Nephron progenitor cell (in vitro differentiated cells): ENCODE data around the gene SUPT4H1.
A peak's percentile ranks its signal among the peaks of the same experiment; 100 is the strongest.

Experiments used
- DNase-seq: peaks from one replicate; pipeline ENCODE4 v3.0.0; 2021
- H3K27ac Mint-ChIP-seq: 2 replicates; pipeline ENCODE4 v1.8.0; 2021; ENCODE audit warnings: mild to moderate bottlenecking, moderate library complexity, mixed read lengths
- H3K27me3 Mint-ChIP-seq: 2 replicates; pipeline ENCODE4 v1.8.0; 2021; ENCODE audit warnings: mild to moderate bottlenecking, low read depth, mixed read lengths; ENCODE audit not compliant: poor library complexity
- H3K36me3 Mint-ChIP-seq: 2 replicates; pipeline ENCODE4 v1.8.0; 2021; ENCODE audit warnings: low read depth, mixed read lengths
- H3K4me1 Mint-ChIP-seq: 2 replicates; pipeline ENCODE4 v1.8.0; 2021; ENCODE audit warnings: mixed read lengths
- H3K4me3 Mint-ChIP-seq: 2 replicates; pipeline ENCODE4 v1.8.0; 2021; ENCODE audit warnings: mild to moderate bottlenecking, moderate library complexity, mixed read lengths
- H3K9me3 Mint-ChIP-seq: 2 replicates; pipeline ENCODE4 v1.8.0; 2021; ENCODE audit warnings: mild to moderate bottlenecking, moderate library complexity, mixed read lengths
- TF ChIP-seq, protein P1 (sequence below): fragments of 200-600 bp; sonication (generic); IDR thresholded peaks from 2 replicates; pipeline ENCODE4 v1.5.0; 2021; ENCODE audit warnings: antibody characterized with exemption

Gene SUPT4H1

DNA sequence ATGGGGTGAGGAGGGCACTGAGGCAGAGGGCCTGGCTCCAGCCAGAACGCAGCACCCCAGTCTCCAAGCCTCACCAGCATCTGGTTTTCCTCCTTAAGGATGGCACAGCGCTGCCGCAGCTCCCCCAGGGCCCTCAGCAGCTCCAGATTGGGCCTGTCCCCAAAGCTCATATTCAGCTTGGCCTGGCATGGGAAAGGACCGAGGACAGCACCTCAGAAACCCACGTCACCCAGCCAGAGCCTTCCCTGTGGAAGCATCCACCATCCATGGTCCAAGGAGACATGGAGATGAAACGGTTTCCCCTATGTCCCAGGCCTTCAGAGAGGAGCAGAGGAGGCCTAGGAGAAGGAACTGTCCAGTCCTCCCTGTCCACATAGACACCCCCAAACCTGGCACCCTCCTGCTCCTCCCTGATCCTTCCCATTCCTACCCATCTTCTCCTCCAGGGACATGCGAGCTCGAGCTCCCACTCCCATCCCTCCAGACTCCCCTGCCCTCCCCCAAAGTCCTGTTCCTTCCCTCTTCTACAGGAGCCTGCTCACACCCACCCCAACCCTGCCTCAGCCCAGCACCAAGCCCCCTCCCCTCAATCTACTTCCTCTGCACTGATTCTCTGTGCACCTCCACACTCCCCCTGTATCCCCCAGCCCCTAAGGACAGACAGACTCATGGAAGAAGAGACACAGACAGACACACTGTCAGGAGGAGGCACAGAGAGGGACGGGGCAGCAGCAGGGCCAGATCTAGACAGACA, 25.2 kb downstream of the SUPT4H1 start:
- peaks cover 87% of the 10 kb centered on the region for H3K4me1 Mint-ChIP-seq
- no peak overlapping the region for H3K27ac Mint-ChIP-seq
- H3K27me3 Mint-ChIP-seq = peaks cover 11% of the 10 kb centered on the region
- no peak for DNase-seq
- peak overlapping the region; percentile 63 for H3K4me3 Mint-ChIP-seq
- TF ChIP-seq, protein P1, sequence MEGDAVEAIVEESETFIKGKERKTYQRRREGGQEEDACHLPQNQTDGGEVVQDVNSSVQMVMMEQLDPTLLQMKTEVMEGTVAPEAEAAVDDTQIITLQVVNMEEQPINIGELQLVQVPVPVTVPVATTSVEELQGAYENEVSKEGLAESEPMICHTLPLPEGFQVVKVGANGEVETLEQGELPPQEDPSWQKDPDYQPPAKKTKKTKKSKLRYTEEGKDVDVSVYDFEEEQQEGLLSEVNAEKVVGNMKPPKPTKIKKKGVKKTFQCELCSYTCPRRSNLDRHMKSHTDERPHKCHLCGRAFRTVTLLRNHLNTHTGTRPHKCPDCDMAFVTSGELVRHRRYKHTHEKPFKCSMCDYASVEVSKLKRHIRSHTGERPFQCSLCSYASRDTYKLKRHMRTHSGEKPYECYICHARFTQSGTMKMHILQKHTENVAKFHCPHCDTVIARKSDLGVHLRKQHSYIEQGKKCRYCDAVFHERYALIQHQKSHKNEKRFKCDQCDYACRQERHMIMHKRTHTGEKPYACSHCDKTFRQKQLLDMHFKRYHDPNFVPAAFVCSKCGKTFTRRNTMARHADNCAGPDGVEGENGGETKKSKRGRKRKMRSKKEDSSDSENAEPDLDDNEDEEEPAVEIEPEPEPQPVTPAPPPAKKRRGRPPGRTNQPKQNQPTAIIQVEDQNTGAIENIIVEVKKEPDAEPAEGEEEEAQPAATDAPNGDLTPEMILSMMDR = no peak
- H3K9me3 Mint-ChIP-seq = no peaks in the 10 kb centered on the region
- H3K36me3 Mint-ChIP-seq = peaks cover 7% of the 10 kb centered on the region

DNA sequence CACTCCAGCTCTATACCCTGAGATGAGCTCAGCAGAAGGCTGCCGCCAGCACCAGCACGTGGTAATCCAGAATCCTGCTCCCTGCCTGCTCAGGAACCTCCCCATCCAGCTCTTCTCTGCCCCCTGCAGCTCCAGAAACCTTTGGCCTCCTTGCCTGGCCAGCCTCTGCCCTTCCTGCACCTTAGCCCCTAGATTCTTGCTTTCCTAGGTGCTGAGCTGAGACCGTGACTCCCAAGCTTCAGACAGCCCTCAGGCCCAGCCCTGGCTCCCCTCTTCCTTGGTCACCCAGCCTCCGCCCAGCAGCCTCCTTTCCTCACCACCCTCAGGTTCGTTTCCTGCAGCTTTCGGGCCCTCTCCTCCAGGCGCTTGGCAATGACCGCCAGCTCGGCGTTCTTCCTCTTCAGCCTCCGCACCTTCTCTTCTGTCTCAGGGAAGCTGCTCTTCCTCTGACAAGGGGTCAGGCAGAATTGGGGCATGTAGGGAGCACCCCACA, 26.0 kb downstream of the SUPT4H1 start:
- TF ChIP-seq, protein P1 = no peak
- Mint-ChIP-seq H3K9me3 (no peaks in the 10 kb centered on the region), H3K27me3 (peaks cover 7% of the 10 kb centered on the region), H3K27ac (no peak overlapping the region), H3K4me1 (peaks cover 83% of the 10 kb centered on the region), H3K36me3 (peaks cover 11% of the 10 kb centered on the region), H3K4me3 (peak overlapping the region; percentile 73)
- DNase-seq = no peak

DNA sequence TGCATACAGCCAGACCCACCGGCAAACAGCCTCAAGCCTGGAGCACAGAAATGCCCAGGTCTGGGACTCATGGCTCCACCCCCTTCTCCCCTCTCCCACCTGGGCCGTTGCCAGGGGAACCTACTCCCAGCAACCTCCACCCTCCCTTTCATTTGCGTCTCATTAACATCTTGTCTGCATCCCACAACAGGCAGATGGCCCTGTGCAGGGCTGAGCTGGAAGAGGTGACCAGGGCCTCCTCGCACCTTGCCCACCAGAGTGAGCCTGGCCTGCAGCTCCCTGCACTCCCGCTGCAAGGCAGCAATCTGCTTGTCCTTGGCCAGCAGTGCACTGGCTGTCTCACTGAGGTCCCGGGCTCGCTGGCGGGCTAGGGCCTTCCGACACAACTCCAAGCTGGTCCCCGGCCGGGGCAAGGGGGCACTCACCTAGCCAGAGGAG, 26.7 kb downstream of the SUPT4H1 start:
- Mint-ChIP-seq H3K36me3 (peaks cover 11% of the 10 kb centered on the region), H3K27ac (no peak overlapping the region), H3K9me3 (no peaks in the 10 kb centered on the region), H3K4me1 (peaks cover 76% of the 10 kb centered on the region), H3K27me3 (peaks cover 7% of the 10 kb centered on the region), H3K4me3 (peak overlapping the region; percentile 73)
- peak; percentile 43 for DNase-seq
- TF ChIP-seq, protein P1 = no peak

DNA sequence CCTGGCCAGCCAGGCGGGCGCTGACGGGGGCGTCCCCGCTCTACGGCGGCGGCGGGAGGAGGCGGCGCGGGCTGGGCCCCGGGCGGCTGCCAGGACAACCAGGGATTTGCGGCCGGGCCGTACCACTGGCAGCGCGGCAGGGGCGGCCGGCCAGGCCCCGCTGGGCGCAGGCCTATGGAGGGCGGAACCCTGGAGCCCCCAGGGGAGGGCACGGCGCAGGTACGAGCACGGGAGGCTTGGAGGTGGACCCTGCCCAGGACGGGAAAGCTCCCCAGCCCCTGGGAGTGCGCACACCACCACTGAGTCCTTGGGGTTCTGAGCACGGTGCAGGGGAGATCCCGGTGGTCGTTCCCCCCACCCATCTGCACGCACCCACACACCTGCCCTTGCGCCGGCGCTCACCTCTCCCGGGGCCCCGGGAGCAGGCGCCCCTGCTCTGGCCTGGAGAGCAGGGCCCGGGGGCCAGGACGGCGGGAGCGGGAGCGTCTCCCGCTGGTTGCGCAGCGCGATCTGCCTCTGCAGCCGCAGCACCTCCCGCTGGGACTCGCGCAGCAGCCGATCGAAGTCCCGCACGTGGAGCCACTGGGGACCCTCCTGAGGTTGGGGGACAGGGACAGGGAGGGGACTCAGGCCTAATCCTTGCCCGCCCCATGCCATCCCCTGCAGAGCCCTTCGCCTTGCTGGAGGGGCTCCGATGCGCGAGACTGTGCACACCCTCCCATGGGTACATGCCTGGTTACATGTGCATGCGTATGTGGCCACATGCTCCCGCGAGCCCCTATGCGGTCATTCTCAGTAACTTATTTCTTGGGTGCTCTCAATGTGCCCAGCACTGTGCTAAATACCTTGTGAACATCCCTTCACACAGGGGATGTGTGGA, 27.4 kb downstream of the SUPT4H1 start:
- H3K4me3 Mint-ChIP-seq = peak overlapping the region; percentile 73
- H3K36me3 Mint-ChIP-seq = peaks cover 11% of the 10 kb centered on the region
- H3K27ac Mint-ChIP-seq = no peak overlapping the region
- peaks cover 7% of the 10 kb centered on the region for H3K27me3 Mint-ChIP-seq
- peaks cover 70% of the 10 kb centered on the region for H3K4me1 Mint-ChIP-seq
- DNase-seq = peak; percentile 76
- no peaks in the 10 kb centered on the region for H3K9me3 Mint-ChIP-seq
- TF ChIP-seq, protein P1 = no peak

DNA sequence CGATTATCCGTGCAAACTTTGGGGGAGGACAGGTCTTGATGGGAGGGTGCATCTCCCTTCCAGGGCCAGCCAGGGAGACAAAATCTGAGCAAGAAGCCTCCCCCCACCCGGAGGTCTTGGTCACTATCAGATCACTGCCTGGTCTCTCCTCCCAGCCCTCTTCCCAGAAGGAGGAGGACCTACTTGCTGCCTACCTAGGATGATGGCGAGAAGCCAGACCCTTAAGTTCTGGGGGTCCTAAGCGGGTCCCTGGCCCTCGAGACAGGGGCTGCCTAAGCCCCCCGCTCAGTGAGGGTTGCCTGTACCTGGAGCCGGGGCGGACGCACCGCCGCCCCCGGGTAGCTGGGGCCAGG, 28.0 kb downstream of the SUPT4H1 start:
- H3K27me3 Mint-ChIP-seq = peaks cover 7% of the 10 kb centered on the region
- DNase-seq = no peak
- TF ChIP-seq, protein P1 = no peak
- no peak overlapping the region for H3K27ac Mint-ChIP-seq
- H3K9me3 Mint-ChIP-seq = no peaks in the 10 kb centered on the region
- H3K4me1 Mint-ChIP-seq = peaks cover 63% of the 10 kb centered on the region
- H3K36me3 Mint-ChIP-seq = peaks cover 11% of the 10 kb centered on the region
- H3K4me3 Mint-ChIP-seq = peak overlapping the region; percentile 79
